LNCaP clone FGC (cell line): Measurements from ENCODE around the gene CD59.

Source experiments
- DNase-seq: peaks from one replicate; pipeline ENCODE4 v3.0.0-alpha.2; 2011; ENCODE audit warnings: low read depth
- H3K4me3 ChIP-seq: 2 replicates; pipeline ENCODE4 v1.5.1; 2011; ENCODE audit warnings: mild to moderate bottlenecking, low read depth, low read length, control low read depth
- CTCF ChIP-seq: IDR thresholded peaks from 2 replicates; pipeline ENCODE4 v1.5.1; 2012; ENCODE audit warnings: mild to moderate bottlenecking; ENCODE audit not compliant: control insufficient read depth, insufficient read depth; ENCODE audit errors: extremely low read depth

CD59 gene

GRCh38 chr11:33770236-33770635 is 34.0 kb upstream of the CD59 start:
- DNase-seq, result no peak
- no peak overlapping the region for H3K4me3 ChIP-seq
- TF ChIP-seq CTCF, result no peak

- H3K4me3 ChIP-seq, result no peak overlapping the region
- TF ChIP-seq CTCF, result no peak
- DNase-seq, result no peak
Observed at GRCh38 chr11:33769542-33769941, 33.3 kb upstream of the CD59 start.

- no peak overlapping the region for H3K4me3 ChIP-seq
- no peak for TF ChIP-seq CTCF
- DNase-seq, result no peak
Observed at GRCh38 chr11:33767624-33768023, 31.4 kb upstream of the CD59 start.

GRCh38 chr11:33766085-33766484 is 29.9 kb upstream of the CD59 start:
- DNase-seq, result no peak
- TF ChIP-seq CTCF, result no peak
- no peak overlapping the region for H3K4me3 ChIP-seq

- no peak for TF ChIP-seq CTCF
- DNase-seq, result no peak
- no peak overlapping the region for H3K4me3 ChIP-seq
Observed at GRCh38 chr11:33761471-33761870, 25.2 kb upstream of the CD59 start.

GRCh38 chr11:33753304-33753967 is 17.2 kb upstream of the CD59 start:
- DNase-seq, result no peak

More at GRCh38 chr11:33753304-33753967, 17.2 kb upstream of the CD59 start:
- no peak for TF ChIP-seq CTCF
- no peak overlapping the region for H3K4me3 ChIP-seq
